Panc1 (cell line): ENCODE results near the gene TACR1. TPM values are rescaled to one million over a fixed set of nuclear protein-coding genes. Genes with fewer than 3 reads are reported as not detected.

Source experiments
- ATAC-seq: fragments of 200-7000 bp; cut with Tn5 transposase; 2 replicates; pipeline ENCODE4 v1.9.1; 2020; ENCODE audit warnings: mild to moderate bottlenecking, moderate library complexity
- BruUV-seq: library from RNA; stranded (reverse); fragments of 400-500 nt; replicated peaks from 2 replicates; lab custom pipeline; 2021; lab: Mats Ljungman, UMichigan
- CTCF ChIA-PET: fragments of 300-600 bp; sonication (Branson Sonifier 250); formaldehyde crosslinking; loops from one replicate; lab custom pipeline; 2022; ENCODE audit warnings: antibody characterized with exemption; lab: Charles Lee
- POLR2A ChIA-PET: fragments of 300-600 bp; sonication (Branson Sonifier 250); formaldehyde crosslinking; loops from one replicate; lab custom pipeline; 2022; ENCODE audit warnings: antibody characterized with exemption; lab: Charles Lee
- DNase-seq: peaks from one replicate; pipeline ENCODE4 v3.0.0-alpha.2; 2010; ENCODE audit warnings: low read depth, low spot score
- H3K27ac ChIP-seq: 2 replicates; pipeline ENCODE4 v1.5.1; 2011; ENCODE audit warnings: mild to moderate bottlenecking, low read length, inconsistent platforms
- H3K27me3 ChIP-seq: fragments of 200-500 bp; sonication (Bioruptor generic); 2 replicates; pipeline ENCODE4 v1.6.0; 2014; ENCODE audit warnings: low read length, inconsistent platforms; ENCODE audit not compliant: control insufficient read depth, insufficient read depth
- H3K36me3 ChIP-seq: fragments of 200-500 bp; sonication (Bioruptor generic); 2 replicates; pipeline ENCODE4 v1.5.1; 2014; ENCODE audit warnings: inconsistent platforms, mild to moderate bottlenecking, low read length, moderate library complexity; ENCODE audit not compliant: control insufficient read depth, insufficient read depth
- H3K4me1 ChIP-seq: 2 replicates; pipeline ENCODE4 v1.5.1; 2011; ENCODE audit warnings: inconsistent platforms, mild to moderate bottlenecking, low read length, moderate library complexity; ENCODE audit not compliant: control insufficient read depth, insufficient read depth
- H3K4me3 ChIP-seq, 2 experiments: 2 replicates each; pipeline ENCODE4 v1.5.1; 2011 to 2012; ENCODE audit warnings: low read depth in 2 of 2, low read length in 2 of 2, mild to moderate bottlenecking in 2 of 2, inconsistent platforms in 1 of 2, moderate library complexity in 1 of 2
- H3K9me3 ChIP-seq: fragments of 200-500 bp; sonication (Bioruptor generic); 2 replicates; pipeline ENCODE4 v1.5.1; 2014; ENCODE audit warnings: low read depth, mild to moderate bottlenecking, inconsistent platforms, low read length, moderate library complexity; ENCODE audit not compliant: control insufficient read depth, insufficient read depth
- CTCF ChIP-seq: fragments of 450-650 bp; IDR thresholded peaks from 2 replicates; pipeline ENCODE4 v1.5.1; 2017; ENCODE audit warnings: mild to moderate bottlenecking
- POLR2AphosphoS5 ChIP-seq: IDR thresholded peaks from 2 replicates; pipeline ENCODE4 v1.6.1; 2012; ENCODE audit warnings: mild to moderate bottlenecking, low read depth, low read length, moderate library complexity
- REST ChIP-seq, 2 experiments: IDR thresholded peaks; 2 replicates each; pipeline ENCODE4 v1.6.1; 2011 to 2012; ENCODE audit warnings: low read depth in 2 of 2, control low read depth in 1 of 2, low read length in 1 of 2, mild to moderate bottlenecking in 1 of 2, moderate library complexity in 1 of 2; ENCODE audit not compliant: insufficient read depth in 1 of 2
- SIN3A ChIP-seq: IDR thresholded peaks from 2 replicates; pipeline ENCODE4 v1.6.1; 2012; ENCODE audit warnings: low read depth, mild to moderate bottlenecking, low read length, moderate library complexity, borderline replicate concordance; ENCODE audit not compliant: insufficient read depth
- TCF7L2 ChIP-seq: IDR thresholded peaks from 2 replicates; pipeline ENCODE4 v1.6.1; 2011; ENCODE audit warnings: mild to moderate bottlenecking, low read depth, low read length, inconsistent platforms
- in situ Hi-C: cut with HindIII; loops from 2 replicates; pipeline ENCODE4 v1.10.0; 2016; ENCODE audit warnings: low sequenced_read_pairs, low pct_unique_long_range_greater_than_20kb
- intact Hi-C: fragments of 100-400 bp; cut with micrococcal nuclease; formaldehyde crosslinking; loops from one replicate; pipeline ENCODE4 v1.10.0; 2022; ENCODE audit not compliant: unreplicated experiment
- total RNA-seq: library from RNA; stranded (reverse); gene quantifications from one replicate; pipeline ENCODE4 v1.2.1, GENCODE V29; 2021; ENCODE audit not compliant: unreplicated experiment

TACR1 gene
- total RNA-seq, 1 experiment from 2014 or later, result not detected

- TF ChIP-seq SIN3A (no peak), CTCF (no peak), TCF7L2 (no peak), POLR2AphosphoS5 (no peak), REST (IDR thresholded peaks at IDR 0.05; ENCODE audit: insufficient read depth in 1 of 2, low read depth in 2 of 2, low read length in 1 of 2) (no peak)
- Histone ChIP-seq H3K9me3 (no peaks in the 10 kb centered on the region), H3K27me3 (peaks cover 19% of the 10 kb centered on the region), H3K4me3 (no peak overlapping the region), H3K36me3 (no peaks in the 10 kb centered on the region), H3K4me1 (peaks cover 4% of the 10 kb centered on the region; the same call in 1 of the 2 replicates), H3K27ac (no peak overlapping the region)
- intact Hi-C loops (loop anchor here (5.0 kb wide), 1 partner anchor 412 kb away; no protein-coding TSS in a partner anchor), in situ Hi-C loops (no loop called here)
- DNase-seq, result no peak
- no TSS peak for BruUV-seq
- CTCF ChIA-PET, result no interaction called here
- POLR2A ChIA-PET, result no interaction called here
- no peak for ATAC-seq
These were observed 4.1 kb downstream of the TACR1 start for GRCh38 chr2:75195076-75195691.

GRCh38 chr2:75194184-75194868, 5.0 kb downstream of the TACR1 start:
- BruUV-seq, result no TSS peak
- POLR2A ChIA-PET, result no interaction called here
- no peaks in the 10 kb centered on the region for H3K4me1 ChIP-seq
- H3K27me3 ChIP-seq, result peaks cover 21% of the 10 kb centered on the region
- CTCF ChIA-PET, result no interaction called here
- intact Hi-C loops, result no loop called here
- no peaks in the 10 kb centered on the region for H3K36me3 ChIP-seq
- TF ChIP-seq POLR2AphosphoS5 (no peak), SIN3A (no peak), CTCF (no peak), REST (IDR thresholded peaks at IDR 0.05; ENCODE audit: insufficient read depth in 1 of 2, low read depth in 2 of 2, low read length in 1 of 2) (no peak), TCF7L2 (no peak)
- DNase-seq (no peak), ATAC-seq (no peak)
- H3K4me3 ChIP-seq, result no peak overlapping the region
- in situ Hi-C loops, result no loop called here
- H3K9me3 ChIP-seq, result no peaks in the 10 kb centered on the region
- no peak overlapping the region for H3K27ac ChIP-seq
